Measurements from ENCODE around the gene NR4A3. TPM values are rescaled to one million over a fixed set of nuclear protein-coding genes. Genes with fewer than 3 reads are reported as not detected.

Gene NR4A3
- total and polyA plus RNA-seq, 10 of the 15 experiments (the other 5 are each of a cell fraction or from before 2014, with no cell fraction given): 0.04 to 2.1 (median 0.64) TPM; not detected in 1

DNA sequence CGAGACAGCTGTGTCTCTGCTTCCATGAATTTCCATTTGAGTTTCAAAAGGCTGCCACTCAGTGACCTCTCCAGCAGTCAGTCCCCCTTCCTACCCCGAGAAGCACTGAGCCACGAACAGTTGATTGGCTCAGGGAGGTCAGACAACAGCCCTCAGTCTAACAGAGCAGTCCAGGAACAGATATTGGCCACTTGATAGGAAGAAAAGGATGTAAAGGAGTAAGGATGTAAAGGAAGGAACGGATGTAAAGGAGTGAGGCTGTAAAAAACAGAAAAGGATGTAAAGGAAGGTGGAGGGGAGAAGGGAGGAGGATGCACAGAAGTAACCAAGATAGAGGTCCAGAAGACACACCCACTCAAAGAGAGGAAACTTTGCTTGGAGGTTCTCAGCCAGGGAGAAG, 3.2 kb upstream of the NR4A3 start:
- WGBS (ENCODE audit: insufficient coverage, insufficient replicate concordance, low lambda C conversion rate, missing lambda C conversion rate): 86% methylated on average over 4 of the region's 4 CpGs
- RAD21 ChIA-PET (ENCODE audit: unreplicated experiment): interaction anchor here (0.8 to 2.2 kb wide), 11 partner anchors 8 to 635 kb away, joined by 3 to 6 read pairs (median 4); no protein-coding TSS in a partner anchor
- H3K27ac ChIP-seq (ENCODE audit: control insufficient read depth, insufficient read depth): peak overlapping the region; percentile 92
- DNase-seq (ENCODE audit: low read depth, low spot score) (no peak), FAIRE-seq (no peak), ATAC-seq (no peak)
- POLR2A ChIA-PET: no interaction called here
- TF ChIP-seq ZZZ3 (IDR thresholded peaks at IDR 0.05; ENCODE audit: control insufficient read depth, insufficient read length, low read depth) (no peak), PKNOX1 (IDR thresholded peaks at IDR 0.05) (no peak), RB1 (IDR thresholded peaks at IDR 0.05; ENCODE audit: borderline replicate concordance) (no peak), CREB1 (IDR thresholded peaks at IDR 0.05; ENCODE audit: low read depth) (no peak), ZNF384 (IDR thresholded peaks at IDR 0.05; ENCODE audit: borderline replicate concordance, low read depth, low read length) (no peak), IRF5 (IDR thresholded peaks at IDR 0.05; ENCODE audit: borderline replicate concordance) (no peak), NFYA (IDR thresholded peaks at IDR 0.05; ENCODE audit: borderline replicate concordance, low read depth, low read length) (no peak), PML (IDR thresholded peaks at IDR 0.05; ENCODE audit: low read length) (no peak), TAF1 (IDR thresholded peaks at IDR 0.05; ENCODE audit: borderline replicate concordance, low read depth, low read length) (no peak), CBX3 (IDR thresholded peaks at IDR 0.05; ENCODE audit: borderline replicate concordance, low read depth) (no peak), NFXL1 (IDR thresholded peaks at IDR 0.05; ENCODE audit: borderline replicate concordance) (no peak)
- TF ChIP-seq, protein P1, sequence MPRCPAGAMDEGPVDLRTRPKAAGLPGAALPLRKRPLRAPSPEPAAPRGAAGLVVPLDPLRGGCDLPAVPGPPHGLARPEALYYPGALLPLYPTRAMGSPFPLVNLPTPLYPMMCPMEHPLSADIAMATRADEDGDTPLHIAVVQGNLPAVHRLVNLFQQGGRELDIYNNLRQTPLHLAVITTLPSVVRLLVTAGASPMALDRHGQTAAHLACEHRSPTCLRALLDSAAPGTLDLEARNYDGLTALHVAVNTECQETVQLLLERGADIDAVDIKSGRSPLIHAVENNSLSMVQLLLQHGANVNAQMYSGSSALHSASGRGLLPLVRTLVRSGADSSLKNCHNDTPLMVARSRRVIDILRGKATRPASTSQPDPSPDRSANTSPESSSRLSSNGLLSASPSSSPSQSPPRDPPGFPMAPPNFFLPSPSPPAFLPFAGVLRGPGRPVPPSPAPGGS (IDR thresholded peaks at IDR 0.05; ENCODE audit: borderline replicate concordance, insufficient read depth, low read depth, low read length, poor library complexity, severe bottlenecking): no peak
- H3K4me1 ChIP-seq (ENCODE audit: control insufficient read depth, insufficient read depth, low read length): peaks cover 5% of the 10 kb centered on the region
- peak overlapping the region; percentile 80 for H3K4me2 ChIP-seq (ENCODE audit: control insufficient read depth, insufficient read depth)
- no peak overlapping the region for H2AFZ ChIP-seq (ENCODE audit: control insufficient read depth, low read depth, low read length)
- H3K4me3 ChIP-seq: peak overlapping the region; percentile 77
- no peaks in the 10 kb centered on the region for H3K27me3 ChIP-seq (replicated peaks in 1 of 2; ENCODE audit: control insufficient read depth in 2 of 2, insufficient read depth in 2 of 2, low read length in 1 of 2)
- H3K36me3 ChIP-seq (ENCODE audit: control insufficient read depth in 2 of 2, insufficient read depth in 2 of 2, low read length in 1 of 2): no peaks in the 10 kb centered on the region
- CTCF ChIA-PET: interaction anchor here (0.7 to 1.5 kb wide), 4 partner anchors 8 to 587 kb away, joined by 3 to 5 read pairs (median 4); no protein-coding TSS in a partner anchor
- H3K9ac ChIP-seq (ENCODE audit: control insufficient read depth, insufficient read depth, low read length): peak overlapping the region; percentile 83
- SMC1A ChIA-PET (ENCODE audit: uncharacterized antibody, unreplicated experiment): interaction anchor here (0.6 to 1.4 kb wide), 6 partner anchors 8 to 586 kb away, joined by 3 to 4 read pairs (median 3); no protein-coding TSS in a partner anchor
- in situ Hi-C loops (cut with MboI) (loop anchor here (25.0 kb wide), 2 partner anchors 194 to 394 kb away; no protein-coding TSS in a partner anchor), intact Hi-C loops (cut with micrococcal nuclease; ENCODE audit: unreplicated experiment) (loop anchor here (5.0 kb wide), 1 partner anchor 521 kb away; no protein-coding TSS in a partner anchor)
- no peaks in the 10 kb centered on the region for H3K9me3 ChIP-seq (replicated peaks; ENCODE audit: control insufficient read depth, insufficient read depth, low read length)
- no TSS peak for BruUV-seq (replicated peaks)
- H3K79me2 ChIP-seq (ENCODE audit: control insufficient read depth, insufficient read depth, low read length): peaks cover 2% of the 10 kb centered on the region
- no peaks in the 10 kb centered on the region; the same call in 1 of the 2 replicates for H4K20me1 ChIP-seq (ENCODE audit: control insufficient read depth, insufficient read depth)

Measured in GM12878 (cell line).